HG03354 (cell line): Measurements from ENCODE around the gene DOCK11.
A peak's percentile ranks its signal among the peaks of the same experiment; 100 is the strongest.

Experiments used
- ATAC-seq: cut with Tn5 transposase; IDR thresholded peaks from one replicate; pipeline ENCODE4 v1.9.1; 2021; ENCODE audit warnings: mild to moderate bottlenecking; ENCODE audit not compliant: unreplicated experiment, poor library complexity, severe bottlenecking

The DOCK11 gene

GRCh38 chrX:118498755-118499154 is 3.1 kb downstream of the DOCK11 start:
- ATAC-seq, result no peak

GRCh38 chrX:118499295-118499694 is 3.7 kb downstream of the DOCK11 start:
- no peak for ATAC-seq

GRCh38 chrX:118502161-118502789 is 6.7 kb downstream of the DOCK11 start:
- peak; percentile 44 for ATAC-seq

- no peak for ATAC-seq
Observed at GRCh38 chrX:118503260-118504041, 7.8 kb downstream of the DOCK11 start.

GRCh38 chrX:118504581-118504980 is 9.0 kb downstream of the DOCK11 start:
- ATAC-seq, result no peak

GRCh38 chrX:118506805-118507480 is 11.3 kb downstream of the DOCK11 start:
- no peak for ATAC-seq

GRCh38 chrX:118507766-118508165 is 12.2 kb downstream of the DOCK11 start:
- no peak for ATAC-seq

GRCh38 chrX:118508221-118508620 is 12.6 kb downstream of the DOCK11 start:
- ATAC-seq, result no peak

GRCh38 chrX:118508635-118509034 is 13.0 kb downstream of the DOCK11 start:
- ATAC-seq, result no peak

GRCh38 chrX:118510111-118510510 is 14.5 kb downstream of the DOCK11 start:
- no peak for ATAC-seq

- no peak for ATAC-seq
Observed at GRCh38 chrX:118513120-118513898, 17.7 kb downstream of the DOCK11 start.

GRCh38 chrX:118519411-118520215 is 24.0 kb downstream of the DOCK11 start:
- ATAC-seq, result peak; percentile 42

GRCh38 chrX:118520216-118521206 is 24.9 kb downstream of the DOCK11 start:
- no peak for ATAC-seq

- no peak for ATAC-seq
Observed at GRCh38 chrX:118521435-118521834, 25.8 kb downstream of the DOCK11 start.

- ATAC-seq, result no peak
Observed at GRCh38 chrX:118522230-118522926, 26.8 kb downstream of the DOCK11 start.

GRCh38 chrX:118523920-118524319 is 28.3 kb downstream of the DOCK11 start:
- ATAC-seq, result no peak

GRCh38 chrX:118524344-118524743 is 28.7 kb downstream of the DOCK11 start:
- ATAC-seq, result no peak
